WTC11 (cell line): ENCODE measurements around the gene RAP1GAP. TPM values are rescaled to one million over a fixed set of nuclear protein-coding genes. Genes with fewer than 3 reads are reported as not detected.

Experiments used
- ATAC-seq: fragments of 200-7000 bp; cut with Tn5 transposase; 2 replicates; pipeline ENCODE4 v1.10.0; 2021; ENCODE audit warnings: mild to moderate bottlenecking, moderate library complexity
- CTCF ChIA-PET: fragments of 300-600 bp; sonication (Branson Sonifier 250); formaldehyde crosslinking; loops from one replicate; lab custom pipeline; 2021; ENCODE audit warnings: antibody characterized with exemption; lab: Charles Lee
- POLR2A ChIA-PET: fragments of 350-600 bp; sonication (Branson Sonifier 250); formaldehyde crosslinking; loops from one replicate; lab custom pipeline; 2021; ENCODE audit warnings: antibody characterized with exemption; lab: Charles Lee
- DNase-seq: peaks from one replicate; pipeline ENCODE4 v3.0.0; 2021; ENCODE audit warnings: low spot score
- H3K27ac Mint-ChIP-seq: 2 replicates; pipeline ENCODE4 v1.8.0; 2021; ENCODE audit warnings: mixed read lengths
- H3K27me3 Mint-ChIP-seq: 2 replicates; pipeline ENCODE4 v1.8.0; 2021; ENCODE audit warnings: low read depth, mild to moderate bottlenecking, moderate library complexity, mixed read lengths
- H3K36me3 Mint-ChIP-seq: 2 replicates; pipeline ENCODE4 v1.8.0; 2021; ENCODE audit warnings: mixed read lengths
- H3K4me1 Mint-ChIP-seq: 2 replicates; pipeline ENCODE4 v1.8.0; 2022; ENCODE audit warnings: mixed read lengths
- H3K4me3 Mint-ChIP-seq: 2 replicates; pipeline ENCODE4 v1.8.0; 2021; ENCODE audit warnings: mild to moderate bottlenecking, moderate library complexity, mixed read lengths
- H3K9me3 Mint-ChIP-seq: 2 replicates; pipeline ENCODE4 v1.8.0; 2021; ENCODE audit warnings: mixed read lengths
- ARID4B ChIP-seq: sonication (generic); formaldehyde crosslinking; IDR thresholded peaks from 2 replicates; pipeline ENCODE4 v1.8.0; 2023; ENCODE audit warnings: missing genetic modification reagents, mild to moderate bottlenecking, borderline replicate concordance
- ATF1 ChIP-seq: sonication (generic); formaldehyde crosslinking; IDR thresholded peaks from 2 replicates; pipeline ENCODE4 v1.8.1; 2023; ENCODE audit warnings: mild to moderate bottlenecking, moderate library complexity, missing genetic modification reagents
- ELF4 ChIP-seq: sonication (generic); formaldehyde crosslinking; IDR thresholded peaks from 2 replicates; pipeline ENCODE4 v1.8.1; 2022; ENCODE audit warnings: low read depth, mild to moderate bottlenecking, moderate library complexity, missing genetic modification reagents
- GRHL2 ChIP-seq: fragments of 250-450 bp; sonication (Bioruptor Pico); IDR thresholded peaks from 2 replicates; pipeline ENCODE4 v1.8.0; 2022; ENCODE audit warnings: mild to moderate bottlenecking, moderate library complexity; ENCODE audit not compliant: insufficient replicate concordance, severe bottlenecking
- IRF1 ChIP-seq: sonication (generic); formaldehyde crosslinking; IDR thresholded peaks from 2 replicates; pipeline ENCODE4 v1.8.0; 2023; ENCODE audit warnings: missing genetic modification reagents
- KAT7 ChIP-seq: sonication (generic); formaldehyde crosslinking; IDR thresholded peaks from 2 replicates; pipeline ENCODE4 v1.8.1; 2023; ENCODE audit warnings: missing genetic modification reagents, mild to moderate bottlenecking, borderline replicate concordance
- MXD4 ChIP-seq: fragments of 250-450 bp; sonication (Bioruptor Pico); IDR thresholded peaks from 2 replicates; pipeline ENCODE4 v1.8.0; 2021; ENCODE audit warnings: mild to moderate bottlenecking, moderate library complexity, borderline replicate concordance
- NR1H2 ChIP-seq: sonication (generic); formaldehyde crosslinking; IDR thresholded peaks from 2 replicates; pipeline ENCODE4 v1.9.0; 2021; ENCODE audit warnings: mild to moderate bottlenecking, moderate library complexity, missing genetic modification reagents
- OVOL2 ChIP-seq: fragments of 250-450 bp; sonication (Bioruptor Pico); IDR thresholded peaks from 2 replicates; pipeline ENCODE4 v1.9.0; 2021; ENCODE audit warnings: mild to moderate bottlenecking, borderline replicate concordance
- PRRX2 ChIP-seq: fragments of 250-450 bp; sonication (Bioruptor Pico); IDR thresholded peaks from 2 replicates; pipeline ENCODE4 v1.8.0; 2021; ENCODE audit warnings: mild to moderate bottlenecking
- RELA ChIP-seq: sonication (generic); formaldehyde crosslinking; IDR thresholded peaks from 2 replicates; pipeline ENCODE4 v1.8.1; 2022; ENCODE audit warnings: missing genetic modification reagents, mild to moderate bottlenecking, borderline replicate concordance
- SOX15 ChIP-seq: fragments of 250-450 bp; sonication (Bioruptor Pico); IDR thresholded peaks from 2 replicates; pipeline ENCODE4 v1.9.0; 2021; ENCODE audit warnings: mild to moderate bottlenecking
- STAT6 ChIP-seq: sonication (generic); formaldehyde crosslinking; conservative IDR thresholded peaks from 2 replicates; pipeline ENCODE4 v1.8.1; 2023; ENCODE audit warnings: mild to moderate bottlenecking, low read depth, missing genetic modification reagents, moderate library complexity
- ZMAT4 ChIP-seq: fragments of 250-450 bp; sonication (Bioruptor Pico); IDR thresholded peaks from 2 replicates; pipeline ENCODE4 v1.9.0; 2021; ENCODE audit warnings: mild to moderate bottlenecking
- ZNF121 ChIP-seq: sonication (generic); formaldehyde crosslinking; IDR thresholded peaks from 2 replicates; pipeline ENCODE4 v1.8.0; 2023; ENCODE audit warnings: missing genetic modification reagents
- ZNF138 ChIP-seq: sonication (generic); formaldehyde crosslinking; conservative IDR thresholded peaks from 2 replicates; pipeline ENCODE4 v1.8.1; 2022; ENCODE audit warnings: mild to moderate bottlenecking, moderate library complexity, missing genetic modification reagents
- ZNF671 ChIP-seq: fragments of 250-450 bp; sonication (Bioruptor Pico); IDR thresholded peaks from 2 replicates; pipeline ENCODE4 v1.8.0; 2021; ENCODE audit warnings: mild to moderate bottlenecking
- total RNA-seq: library from RNA; stranded (reverse); gene quantifications from 3 replicates; pipeline ENCODE4 v1.2.3, GENCODE V29; 2021
- TF ChIP-seq, protein P1 (sequence below): sonication (generic); formaldehyde crosslinking; IDR thresholded peaks from 2 replicates; pipeline ENCODE4 v1.8.1; 2023; ENCODE audit warnings: mild to moderate bottlenecking, missing genetic modification reagents, moderate library complexity
- TF ChIP-seq, protein P2 (sequence below): fragments of 250-450 bp; sonication (Bioruptor Pico); IDR thresholded peaks from 2 replicates; pipeline ENCODE4 v1.8.0; 2021; ENCODE audit warnings: mild to moderate bottlenecking

RAP1GAP gene
- total RNA-seq, 1 experiment from 2014 or later: 7.6 TPM

- TF ChIP-seq NR1H2: no peak
- TF ChIP-seq, protein P1, sequence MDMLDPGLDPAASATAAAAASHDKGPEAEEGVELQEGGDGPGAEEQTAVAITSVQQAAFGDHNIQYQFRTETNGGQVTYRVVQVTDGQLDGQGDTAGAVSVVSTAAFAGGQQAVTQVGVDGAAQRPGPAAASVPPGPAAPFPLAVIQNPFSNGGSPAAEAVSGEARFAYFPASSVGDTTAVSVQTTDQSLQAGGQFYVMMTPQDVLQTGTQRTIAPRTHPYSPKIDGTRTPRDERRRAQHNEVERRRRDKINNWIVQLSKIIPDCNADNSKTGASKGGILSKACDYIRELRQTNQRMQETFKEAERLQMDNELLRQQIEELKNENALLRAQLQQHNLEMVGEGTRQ (CRISPR knock-in tag): no peak
- no peak for TF ChIP-seq SOX15 (CRISPR knock-in tag)
- TF ChIP-seq GRHL2 (CRISPR knock-in tag): no peak
Observed at GRCh38 chr1:21650400-21650799, 18.8 kb downstream of the RAP1GAP start (continued).

DNA sequence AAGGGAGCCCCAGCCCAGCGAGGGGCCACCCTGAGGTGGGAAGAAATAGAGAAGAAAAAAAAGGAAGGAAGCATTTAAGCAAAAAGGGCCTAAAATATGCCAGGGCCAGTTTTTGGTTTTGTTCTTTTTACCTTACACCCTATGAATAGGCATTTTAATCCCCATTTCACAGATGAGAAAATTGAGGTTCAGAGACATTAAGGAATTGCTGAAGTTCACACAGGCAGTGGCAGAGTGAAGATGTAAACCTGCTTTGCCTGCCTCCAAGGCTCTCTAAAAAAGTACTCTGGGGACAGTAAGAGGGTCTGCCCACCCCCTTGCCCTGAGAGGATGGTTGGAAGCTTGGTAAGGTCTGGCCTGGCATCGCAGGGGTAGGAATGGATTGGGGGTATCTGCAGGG lies 19.8 kb downstream of the RAP1GAP start:
- no peak for TF ChIP-seq KAT7 (CRISPR knock-in tag)
- no peak for TF ChIP-seq ZNF671
- no peak for TF ChIP-seq IRF1 (CRISPR knock-in tag)
- TF ChIP-seq, protein P2, sequence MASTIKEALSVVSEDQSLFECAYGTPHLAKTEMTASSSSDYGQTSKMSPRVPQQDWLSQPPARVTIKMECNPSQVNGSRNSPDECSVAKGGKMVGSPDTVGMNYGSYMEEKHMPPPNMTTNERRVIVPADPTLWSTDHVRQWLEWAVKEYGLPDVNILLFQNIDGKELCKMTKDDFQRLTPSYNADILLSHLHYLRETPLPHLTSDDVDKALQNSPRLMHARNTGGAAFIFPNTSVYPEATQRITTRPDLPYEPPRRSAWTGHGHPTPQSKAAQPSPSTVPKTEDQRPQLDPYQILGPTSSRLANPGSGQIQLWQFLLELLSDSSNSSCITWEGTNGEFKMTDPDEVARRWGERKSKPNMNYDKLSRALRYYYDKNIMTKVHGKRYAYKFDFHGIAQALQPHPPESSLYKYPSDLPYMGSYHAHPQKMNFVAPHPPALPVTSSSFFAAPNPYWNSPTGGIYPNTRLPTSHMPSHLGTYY (CRISPR knock-in tag): no peak
- TF ChIP-seq ELF4: no peak
- TF ChIP-seq RELA (CRISPR knock-in tag): no peak
- TF ChIP-seq PRRX2 (CRISPR knock-in tag): no peak
- no peak for TF ChIP-seq ZNF121
- TF ChIP-seq MXD4 (CRISPR knock-in tag): no peak
- TF ChIP-seq OVOL2: no peak
- no peak for TF ChIP-seq ATF1 (CRISPR knock-in tag)
- no peak for TF ChIP-seq ARID4B (CRISPR knock-in tag)
- TF ChIP-seq ZMAT4: no peak
- TF ChIP-seq ZNF138 (CRISPR knock-in tag): no peak
- TF ChIP-seq STAT6 (CRISPR knock-in tag): no peak
- H3K9me3 Mint-ChIP-seq: no peaks in the 10 kb centered on the region
- H3K4me3 Mint-ChIP-seq: no peak overlapping the region
- peaks cover 17% of the 10 kb centered on the region for H3K27me3 Mint-ChIP-seq
- ChIA-PET CTCF (interaction anchor here (1.9 kb wide), 1 partner anchor 10 kb away, joined by 7 read pairs; no protein-coding TSS in a partner anchor), POLR2A (no interaction called here)
- H3K4me1 Mint-ChIP-seq: peaks cover 17% of the 10 kb centered on the region
- no peak overlapping the region for H3K27ac Mint-ChIP-seq
- ATAC-seq: no peak
- no peak for DNase-seq
- H3K36me3 Mint-ChIP-seq: no peaks in the 10 kb centered on the region
